MM.1S (cell line): Measurements from ENCODE around the gene ARHGEF40.

Experiments
- CTCF ChIP-seq: fragments of 300-600 bp; sonication (generic); IDR thresholded peaks from 2 replicates; pipeline ENCODE4 v1.5.1; 2016; ENCODE audit warnings: antibody characterized with exemption, low read length, mixed read lengths
- EZH2 ChIP-seq: fragments of 300-600 bp; sonication (generic); optimal IDR thresholded peaks from 2 replicates; pipeline ENCODE3; 2017; ENCODE audit warnings: low read depth, mild to moderate bottlenecking, antibody characterized with exemption, low read length, mixed read lengths

DNA sequence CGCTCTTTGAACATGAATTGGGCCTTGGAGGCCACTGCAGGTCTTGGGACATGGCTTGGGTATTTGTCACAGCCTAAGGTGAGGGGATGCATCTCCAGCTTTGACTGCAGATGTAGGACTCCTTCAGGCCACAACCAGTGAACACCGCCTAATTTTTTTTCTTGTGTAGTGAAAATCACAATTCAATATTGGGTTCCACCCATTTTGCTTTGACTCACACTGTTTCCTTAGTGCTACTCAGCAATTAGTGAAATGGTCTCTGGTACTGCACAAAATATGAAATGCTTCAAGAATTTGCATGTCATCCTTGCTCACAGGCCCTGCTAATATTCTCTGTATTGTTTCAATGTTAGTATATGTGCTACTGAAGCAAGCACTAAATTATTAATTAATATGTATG, 43.3 kb downstream of the ARHGEF40 start:
- TF ChIP-seq CTCF: no peak
- TF ChIP-seq EZH2: no peak
